ENCODE measurements around the gene CRACR2B. TPM values are rescaled to one million over a fixed set of nuclear protein-coding genes. Genes with fewer than 3 reads are reported as not detected.

CRACR2B gene
- total and polyA plus RNA-seq, 3 donors from 2014 or later = 4.9 to 7.4 (median 6.5) TPM

DNA sequence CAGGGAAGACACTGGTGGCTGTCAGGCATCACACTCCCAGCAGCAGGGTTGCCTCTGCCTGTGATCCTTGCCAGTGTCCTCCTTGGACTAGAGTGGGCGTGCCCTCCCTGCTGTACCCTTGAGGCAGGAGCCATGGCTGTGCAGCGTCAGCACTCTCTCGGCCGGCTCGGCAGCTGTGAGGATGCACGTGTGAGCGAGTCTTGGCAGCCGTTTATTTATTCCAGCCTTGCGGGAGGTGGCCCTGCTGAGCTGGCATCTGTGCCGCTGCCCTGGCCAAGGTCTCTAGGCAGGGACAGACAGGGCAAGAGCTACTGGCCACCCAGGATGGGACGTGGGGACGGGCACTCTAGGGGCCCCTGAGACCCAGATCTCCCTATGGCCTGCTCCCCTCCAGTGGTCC, 48.8 kb downstream of the CRACR2B start:
- Histone ChIP-seq H3K9me3 (no peaks in the 10 kb centered on the region), H3K27me3 (no peaks in the 10 kb centered on the region), H3K4me3 (no peak overlapping the region), H3K4me1 (no peaks in the 10 kb centered on the region), H3K36me3 (ENCODE audit: low read depth, missing control alignments) (no peaks in the 10 kb centered on the region), H3K27ac (no peak overlapping the region)
- 61% methylated on average over 12 of the region's 12 CpGs; no CpG with 5 or more reads in 1 of the 2 donors for WGBS, 2 donors
- no peak for TF ChIP-seq POLR2A (IDR thresholded peaks at IDR 0.05)
- TF ChIP-seq, protein P1, sequence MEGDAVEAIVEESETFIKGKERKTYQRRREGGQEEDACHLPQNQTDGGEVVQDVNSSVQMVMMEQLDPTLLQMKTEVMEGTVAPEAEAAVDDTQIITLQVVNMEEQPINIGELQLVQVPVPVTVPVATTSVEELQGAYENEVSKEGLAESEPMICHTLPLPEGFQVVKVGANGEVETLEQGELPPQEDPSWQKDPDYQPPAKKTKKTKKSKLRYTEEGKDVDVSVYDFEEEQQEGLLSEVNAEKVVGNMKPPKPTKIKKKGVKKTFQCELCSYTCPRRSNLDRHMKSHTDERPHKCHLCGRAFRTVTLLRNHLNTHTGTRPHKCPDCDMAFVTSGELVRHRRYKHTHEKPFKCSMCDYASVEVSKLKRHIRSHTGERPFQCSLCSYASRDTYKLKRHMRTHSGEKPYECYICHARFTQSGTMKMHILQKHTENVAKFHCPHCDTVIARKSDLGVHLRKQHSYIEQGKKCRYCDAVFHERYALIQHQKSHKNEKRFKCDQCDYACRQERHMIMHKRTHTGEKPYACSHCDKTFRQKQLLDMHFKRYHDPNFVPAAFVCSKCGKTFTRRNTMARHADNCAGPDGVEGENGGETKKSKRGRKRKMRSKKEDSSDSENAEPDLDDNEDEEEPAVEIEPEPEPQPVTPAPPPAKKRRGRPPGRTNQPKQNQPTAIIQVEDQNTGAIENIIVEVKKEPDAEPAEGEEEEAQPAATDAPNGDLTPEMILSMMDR (IDR thresholded peaks at IDR 0.05) = no peak
- DNase-seq = peak; percentile 77
- intact Hi-C loops (cut with DNase I; ENCODE audit: low total_unique reads) = no loop called here

DNA sequence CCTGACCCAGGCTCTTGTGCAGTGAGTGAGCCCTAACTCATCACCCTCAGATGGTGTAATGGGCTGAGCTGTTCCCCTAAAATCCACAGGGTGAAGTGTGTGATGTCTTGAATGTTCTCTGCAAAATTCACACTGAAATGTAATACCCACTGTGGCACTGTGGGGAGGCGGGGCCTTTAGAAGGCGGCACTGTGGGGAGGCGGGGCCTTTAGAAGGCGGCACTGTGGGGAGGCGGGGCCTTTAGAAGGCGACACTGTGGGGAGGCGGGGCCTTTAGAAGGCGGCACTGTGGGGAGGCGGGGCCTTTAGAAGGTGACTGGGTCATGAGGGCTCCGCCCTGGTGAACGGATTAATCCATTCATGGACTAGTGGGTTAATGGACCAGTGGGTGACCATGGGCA, 49.8 kb downstream of the CRACR2B start:
- Histone ChIP-seq H3K27ac (no peak overlapping the region), H3K27me3 (no peaks in the 10 kb centered on the region), H3K4me3 (no peak overlapping the region), H3K4me1 (no peaks in the 10 kb centered on the region), H3K36me3 (ENCODE audit: low read depth, missing control alignments) (no peaks in the 10 kb centered on the region), H3K9me3 (no peaks in the 10 kb centered on the region)
- TF ChIP-seq POLR2A (IDR thresholded peaks at IDR 0.05) = no peak
- TF ChIP-seq, protein P1 (IDR thresholded peaks at IDR 0.05) = no peak
- 93 to 96% methylated on average over 10 to 11 of the region's 11 CpGs for WGBS, 2 donors
- DNase-seq = no peak
- intact Hi-C loops (cut with DNase I; ENCODE audit: low total_unique reads) = no loop called here

DNA sequence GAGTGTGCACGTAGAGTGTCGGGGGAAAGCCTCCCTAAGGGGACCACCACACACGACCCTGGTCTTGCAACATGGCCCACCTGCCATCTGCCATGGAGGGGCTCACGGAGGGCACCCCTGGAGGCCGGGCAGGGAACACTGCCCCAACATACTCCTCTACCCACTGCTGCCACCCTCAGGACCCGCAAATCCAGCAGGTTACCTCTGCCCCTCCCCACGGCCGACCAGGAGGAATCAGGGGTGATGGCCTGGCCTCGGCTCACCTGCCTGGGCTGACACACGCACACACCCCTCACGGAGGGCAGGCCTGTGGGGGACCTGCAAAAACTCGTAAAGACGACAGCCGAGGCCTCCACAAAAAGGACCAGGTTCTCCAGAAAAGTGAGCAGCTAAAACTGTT, 52.7 kb downstream of the CRACR2B start:
- Histone ChIP-seq H3K27me3 (no peaks in the 10 kb centered on the region), H3K4me1 (no peaks in the 10 kb centered on the region), H3K27ac (no peak overlapping the region), H3K9me3 (no peaks in the 10 kb centered on the region), H3K4me3 (no peak overlapping the region), H3K36me3 (ENCODE audit: low read depth, missing control alignments) (no peaks in the 10 kb centered on the region)
- intact Hi-C loops (cut with DNase I; ENCODE audit: low total_unique reads) = no loop called here
- DNase-seq = no peak
- TF ChIP-seq, protein P1 (IDR thresholded peaks at IDR 0.05) = no peak
- no peak for TF ChIP-seq POLR2A (IDR thresholded peaks at IDR 0.05)
- WGBS, 2 donors = 93% methylated on average over 9 to 14 of the region's 14 CpGs

Small RNAs within 50 kb of the gene (small RNA-seq; reads per million reads assigned to genes)
- gene SNORA52 = 0 reads per million in 2 donors

Other genes with a start within 250 kb of the CRACR2B start
- 10 to 100 TPM; 13.0 to 30.1 TPM for gene IRF7, start 212.0 kb upstream of the CRACR2B start, total RNA-seq
- gene IRF7, start 212.0 kb upstream of the CRACR2B start, polyA plus RNA-seq (ENCODE audit: insufficient read depth, low read depth, low replicate concordance) = 9.9 TPM
- gene CDHR5, start 203.0 kb upstream of the CRACR2B start, total RNA-seq = under 1 TPM; 0.12 to 0.63 TPM
- 2.3 TPM for gene CDHR5, start 203.0 kb upstream of the CRACR2B start, polyA plus RNA-seq (ENCODE audit: insufficient read depth, low read depth, low replicate concordance)
- 1 to 10 TPM; 3.4 to 9.3 TPM for gene SCT, start 200.7 kb upstream of the CRACR2B start, total RNA-seq
- gene SCT, start 200.7 kb upstream of the CRACR2B start, polyA plus RNA-seq (ENCODE audit: insufficient read depth, low read depth, low replicate concordance) = 1.5 TPM
- 1 to 10 TPM; 2.0 to 3.3 TPM for gene DRD4, start 190.7 kb upstream of the CRACR2B start, total RNA-seq
- gene DRD4, start 190.7 kb upstream of the CRACR2B start, polyA plus RNA-seq (ENCODE audit: insufficient read depth, low read depth, low replicate concordance) = 1.5 TPM
- 100 to 1,000 TPM in 1 of 2 donors, 10 to 100 TPM in 1; 82.5 to 116 TPM for gene DEAF1, start 132.7 kb upstream of the CRACR2B start, total RNA-seq
- 47.9 TPM for gene DEAF1, start 132.7 kb upstream of the CRACR2B start, polyA plus RNA-seq (ENCODE audit: insufficient read depth, low read depth, low replicate concordance)
- 10 to 100 TPM; 72.8 to 74.5 TPM for gene TMEM80, start 132.1 kb upstream of the CRACR2B start, total RNA-seq
- gene TMEM80, start 132.1 kb upstream of the CRACR2B start, polyA plus RNA-seq (ENCODE audit: insufficient read depth, low read depth, low replicate concordance) = 38.9 TPM
- gene EPS8L2, start 121.7 kb upstream of the CRACR2B start, total RNA-seq = 10 to 100 TPM; 27.3 to 29.1 TPM
- 14.3 TPM for gene EPS8L2, start 121.7 kb upstream of the CRACR2B start, polyA plus RNA-seq (ENCODE audit: insufficient read depth, low read depth, low replicate concordance)
- gene TALDO1, start 80.5 kb upstream of the CRACR2B start, total RNA-seq = 10 to 100 TPM; 84.8 to 88.1 TPM
- 86.6 TPM for gene TALDO1, start 80.5 kb upstream of the CRACR2B start, polyA plus RNA-seq (ENCODE audit: insufficient read depth, low read depth, low replicate concordance)
- 10 to 100 TPM; 80.9 to 84.2 TPM for gene GATD1, start 50.4 kb upstream of the CRACR2B start, total RNA-seq
- gene GATD1, start 50.4 kb upstream of the CRACR2B start, polyA plus RNA-seq (ENCODE audit: insufficient read depth, low read depth, low replicate concordance) = 64.3 TPM
- gene CEND1, start 37.8 kb upstream of the CRACR2B start, total RNA-seq = 1 to 10 TPM; 1.0 to 2.1 TPM
- gene CEND1, start 37.8 kb upstream of the CRACR2B start, polyA plus RNA-seq (ENCODE audit: insufficient read depth, low read depth, low replicate concordance) = 0.50 TPM
- gene SLC25A22, start 29.6 kb upstream of the CRACR2B start, total RNA-seq = 10 to 100 TPM; 39.7 to 42.4 TPM
- 25.1 TPM for gene SLC25A22, start 29.6 kb upstream of the CRACR2B start, polyA plus RNA-seq (ENCODE audit: insufficient read depth, low read depth, low replicate concordance)
- gene PIDD1, start 22.7 kb upstream of the CRACR2B start, total RNA-seq = 10 to 100 TPM; 50.7 to 59.3 TPM
- gene PIDD1, start 22.7 kb upstream of the CRACR2B start, polyA plus RNA-seq (ENCODE audit: insufficient read depth, low read depth, low replicate concordance) = 17.6 TPM
- gene RPLP2, start 18.0 kb upstream of the CRACR2B start, total RNA-seq = 100 to 1,000 TPM; 193 to 864 TPM
- gene RPLP2, start 18.0 kb upstream of the CRACR2B start, polyA plus RNA-seq (ENCODE audit: insufficient read depth, low read depth, low replicate concordance) = 943 TPM
- gene PNPLA2, start 9.0 kb upstream of the CRACR2B start, total RNA-seq = 100 to 1,000 TPM in 1 of 2 donors, 10 to 100 TPM in 1; 96.7 to 108 TPM
- 86.7 TPM for gene PNPLA2, start 9.0 kb upstream of the CRACR2B start, polyA plus RNA-seq (ENCODE audit: insufficient read depth, low read depth, low replicate concordance)
- 100 to 1,000 TPM; 108 to 195 TPM for gene CD151, start 5.0 kb downstream of the CRACR2B start, total RNA-seq
- gene CD151, start 5.0 kb downstream of the CRACR2B start, polyA plus RNA-seq (ENCODE audit: insufficient read depth, low read depth, low replicate concordance) = 201 TPM
- gene POLR2L, start 14.6 kb downstream of the CRACR2B start, total RNA-seq = 10 to 100 TPM; 32.9 to 48.4 TPM
- gene POLR2L, start 14.6 kb downstream of the CRACR2B start, polyA plus RNA-seq (ENCODE audit: insufficient read depth, low read depth, low replicate concordance) = 97.3 TPM
- 10 to 100 TPM; 49.1 to 87.0 TPM for gene TSPAN4, start 14.9 kb downstream of the CRACR2B start, total RNA-seq
- 47.2 TPM for gene TSPAN4, start 14.9 kb downstream of the CRACR2B start, polyA plus RNA-seq (ENCODE audit: insufficient read depth, low read depth, low replicate concordance)
- gene CHID1, start 82.9 kb downstream of the CRACR2B start, total RNA-seq = 100 to 1,000 TPM; 146 to 176 TPM
- gene CHID1, start 82.9 kb downstream of the CRACR2B start, polyA plus RNA-seq (ENCODE audit: insufficient read depth, low read depth, low replicate concordance) = 134 TPM
- 10 to 100 TPM; 82.0 to 95.0 TPM for gene AP2A2, start 98.0 kb downstream of the CRACR2B start, total RNA-seq
- 106 TPM for gene AP2A2, start 98.0 kb downstream of the CRACR2B start, polyA plus RNA-seq (ENCODE audit: insufficient read depth, low read depth, low replicate concordance)
- gene MUC6, start 208.8 kb downstream of the CRACR2B start, total RNA-seq = under 1 TPM; 0.16 to 0.19 TPM
- 1.5 TPM for gene MUC6, start 208.8 kb downstream of the CRACR2B start, polyA plus RNA-seq (ENCODE audit: insufficient read depth, low read depth, low replicate concordance)
- gene MUC2, start 247.0 kb downstream of the CRACR2B start, total RNA-seq = under 1 TPM; 0.47 to 0.93 TPM
- 0.41 TPM for gene MUC2, start 247.0 kb downstream of the CRACR2B start, polyA plus RNA-seq (ENCODE audit: insufficient read depth, low read depth, low replicate concordance)